IMR-90 (cell line): ENCODE measurements around the gene SSX2IP. TPM values are rescaled to one million over a fixed set of nuclear protein-coding genes. Genes with fewer than 3 reads are reported as not detected.

ENCODE experiments used
- ATAC-seq: fragments of 200-7000 bp; cut with Tn5 transposase; 2 replicates; pipeline ENCODE4 v1.9.1; 2020; ENCODE audit warnings: low read depth, mild to moderate bottlenecking, moderate library complexity
- BruUV-seq: library from RNA; stranded (reverse); fragments of 400-500 nt; replicated peaks from 2 replicates; lab custom pipeline; 2021; lab: Mats Ljungman, UMichigan
- CTCF ChIA-PET: fragments of 300-600 bp; formaldehyde crosslinking; extraction: SDS; loops from one replicate; lab custom pipeline; 2021; ENCODE audit warnings: antibody characterized with exemption; lab: Yijun Ruan, JAX
- POLR2A ChIA-PET: fragments of 300-600 bp; sonication (Branson Sonifier 250); formaldehyde crosslinking; loops from one replicate; lab custom pipeline; 2022; ENCODE audit warnings: antibody characterized with exemption; ENCODE audit not compliant: unreplicated experiment; lab: Charles Lee
- DNase-seq: peaks from one replicate; pipeline ENCODE4 v3.0.0; 2013
- H2AFZ ChIP-seq: replicated peaks from 2 replicates; pipeline ENCODE3; 2013; ENCODE audit warnings: low read length, mild to moderate bottlenecking; ENCODE audit not compliant: poor library complexity
- H2AK5ac ChIP-seq: 2 replicates; pipeline ENCODE4 v1.6.1; 2013; ENCODE audit warnings: low read depth, low read length, inconsistent platforms
- H2AK9ac ChIP-seq: replicated peaks from 2 replicates; pipeline ENCODE3; 2013; ENCODE audit warnings: mild to moderate bottlenecking, low read depth, low read length, moderate library complexity; ENCODE audit not compliant: poor library complexity
- H2BK120ac ChIP-seq: 2 replicates; pipeline ENCODE4 v1.6.1; 2013; ENCODE audit warnings: low read depth, low read length, inconsistent platforms
- H2BK15ac ChIP-seq: 3 replicates; pipeline ENCODE4 v1.6.1; 2013; ENCODE audit warnings: low read depth, low read length, inconsistent platforms
- H2BK20ac ChIP-seq: 2 replicates; pipeline ENCODE4 v1.6.1; 2013; ENCODE audit warnings: low read depth, mild to moderate bottlenecking, inconsistent platforms, low read length, moderate library complexity
- H2BK5ac ChIP-seq: 2 replicates; pipeline ENCODE4 v1.6.1; 2013; ENCODE audit warnings: mild to moderate bottlenecking, low read depth, low read length, inconsistent platforms; ENCODE audit not compliant: poor library complexity, severe bottlenecking
- H3K14ac ChIP-seq: replicated peaks from 2 replicates; pipeline ENCODE4 v1.6.1; 2013; ENCODE audit warnings: low read depth, low read length, inconsistent platforms
- H3K18ac ChIP-seq: 2 replicates; pipeline ENCODE4 v1.6.1; 2013; ENCODE audit warnings: low read depth, low read length, control low read depth
- H3K23ac ChIP-seq: 2 replicates; pipeline ENCODE4 v1.6.1; 2013; ENCODE audit warnings: low read depth, low read length, inconsistent platforms
- H3K27ac ChIP-seq: 2 replicates; pipeline ENCODE4 v1.5.1; 2013; ENCODE audit warnings: mild to moderate bottlenecking, control low read depth, low read length; ENCODE audit not compliant: insufficient read depth
- H3K27me3 ChIP-seq: 2 replicates; pipeline ENCODE4 v1.6.1; 2013; ENCODE audit warnings: low read length; ENCODE audit not compliant: control insufficient read depth, insufficient read depth
- H3K36me3 ChIP-seq: 2 replicates; pipeline ENCODE4 v1.6.1; 2013; ENCODE audit warnings: low read length, mixed read lengths; ENCODE audit not compliant: control insufficient read depth, insufficient read depth
- H3K4ac ChIP-seq: 2 replicates; pipeline ENCODE4 v1.6.1; 2013; ENCODE audit warnings: low read depth, low read length, inconsistent platforms
- H3K4me1 ChIP-seq: 2 replicates; pipeline ENCODE4 v1.6.1; 2013; ENCODE audit warnings: low read length, mixed read lengths; ENCODE audit not compliant: control insufficient read depth, insufficient read depth
- H3K4me2 ChIP-seq: 2 replicates; pipeline ENCODE4 v1.6.1; 2013; ENCODE audit warnings: low read depth, mild to moderate bottlenecking, control low read depth, low read length, moderate library complexity
- H3K4me3 ChIP-seq: 2 replicates; pipeline ENCODE4 v1.5.1; 2013; ENCODE audit warnings: low read depth, mild to moderate bottlenecking, control low read depth, low read length, moderate library complexity; ENCODE audit not compliant: insufficient read depth
- H3K56ac ChIP-seq: 2 replicates; pipeline ENCODE4 v1.6.1; 2013; ENCODE audit warnings: low read length, inconsistent platforms; ENCODE audit not compliant: insufficient read depth; ENCODE audit errors: extremely low read depth
- H3K79me1 ChIP-seq, 2 experiments: 2 replicates each; pipeline ENCODE4 v1.6.1; 2013; ENCODE audit warnings: low read length in 2 of 2, inconsistent platforms in 1 of 2, low read depth in 1 of 2
- H3K9ac ChIP-seq: 2 replicates; pipeline ENCODE4 v1.6.1; 2013; ENCODE audit warnings: low read depth, low read length, control low read depth
- H3K9me1 ChIP-seq: 2 replicates; pipeline ENCODE4 v1.6.1; 2013; ENCODE audit warnings: low read length, inconsistent platforms; ENCODE audit not compliant: insufficient read depth
- H3K9me3 ChIP-seq: 2 replicates; pipeline ENCODE4 v1.6.1; 2013; ENCODE audit warnings: low read length; ENCODE audit not compliant: control insufficient read depth, insufficient read depth
- H4K20me1 ChIP-seq: 2 replicates; pipeline ENCODE4 v1.6.1; 2013; ENCODE audit warnings: low read length, inconsistent platforms; ENCODE audit not compliant: insufficient read depth
- H4K5ac ChIP-seq: 2 replicates; pipeline ENCODE4 v1.6.1; 2013; ENCODE audit warnings: mild to moderate bottlenecking, low read depth, low read length, control low read depth
- H4K8ac ChIP-seq, 2 experiments: 2 replicates each; pipeline ENCODE4 v1.6.1; 2013; ENCODE audit warnings: low read depth in 2 of 2, low read length in 2 of 2, control low read depth in 1 of 2, inconsistent platforms in 1 of 2
- H4K91ac ChIP-seq: 2 replicates; pipeline ENCODE4 v1.6.1; 2013; ENCODE audit warnings: low read depth, low read length, inconsistent platforms; ENCODE audit not compliant: insufficient read depth
- BHLHE40 ChIP-seq: fragments of 150-350 bp; IDR thresholded peaks from 2 replicates; pipeline ENCODE4 v1.6.1; 2016; ENCODE audit warnings: mild to moderate bottlenecking, low read depth, low read length
- CEBPB ChIP-seq: IDR thresholded peaks from 2 replicates; pipeline ENCODE4 v1.6.1; 2012; ENCODE audit warnings: low read depth, low read length, improper control_type of control experiment
- CHD1 ChIP-seq: IDR thresholded peaks from 2 replicates; pipeline ENCODE4 v1.6.1; 2012; ENCODE audit warnings: low read depth, low read length, improper control_type of control experiment
- FOS ChIP-seq: fragments of 150-350 bp; IDR thresholded peaks from 2 replicates; pipeline ENCODE4 v1.6.1; 2016; ENCODE audit warnings: low read depth, low read length
- MAZ ChIP-seq: IDR thresholded peaks from 2 replicates; pipeline ENCODE4 v1.6.1; 2012; ENCODE audit warnings: low read depth, mild to moderate bottlenecking, low read length, improper control_type of control experiment, moderate library complexity, borderline replicate concordance
- MXI1 ChIP-seq: IDR thresholded peaks from 2 replicates; pipeline ENCODE4 v1.6.1; 2012; ENCODE audit warnings: low read depth, mild to moderate bottlenecking, low read length, moderate library complexity, borderline replicate concordance
- NFE2L2 ChIP-seq: fragments of 150-350 bp; IDR thresholded peaks from 2 replicates; pipeline ENCODE4 v1.6.1; 2016; ENCODE audit warnings: low read depth, mild to moderate bottlenecking, low read length
- POLR2A ChIP-seq: IDR thresholded peaks from 2 replicates; pipeline ENCODE4 v1.6.1; 2012; ENCODE audit warnings: mild to moderate bottlenecking, low read depth, low read length
- RAD21 ChIP-seq: IDR thresholded peaks from 2 replicates; pipeline ENCODE4 v1.6.1; 2012; ENCODE audit warnings: low read length, improper control_type of control experiment
- RCOR1 ChIP-seq: IDR thresholded peaks from 2 replicates; pipeline ENCODE4 v1.6.1; 2012; ENCODE audit warnings: mild to moderate bottlenecking, low read length, improper control_type of control experiment; ENCODE audit not compliant: insufficient replicate concordance
- RFX5 ChIP-seq: IDR thresholded peaks from 2 replicates; pipeline ENCODE4 v1.8.0; 2012; ENCODE audit warnings: low read depth, mild to moderate bottlenecking, low read length, moderate library complexity
- SMC3 ChIP-seq: fragments of 150-350 bp; IDR thresholded peaks from 2 replicates; pipeline ENCODE4 v1.6.1; 2016; ENCODE audit warnings: low read depth, mild to moderate bottlenecking, antibody characterized with exemption, low read length, moderate library complexity
- WGBS, 2 experiments: methylation state at CpG; one replicate each; pipeline versions ENCODE4 v1.1.5 to v1.1.7; 2013; ENCODE audit warnings: missing lambda C conversion rate in 2 of 2; ENCODE audit not compliant: insufficient read length in 1 of 2; ENCODE audit errors: extremely low coverage in 2 of 2; 5-methylcytosine and 5-hydroxymethylcytosine counted together
- dilution Hi-C: fragments of 300-500 bp; cut with HindIII; formaldehyde crosslinking; loops from one replicate; pipeline ENCODE4 v1.14.3; 2018; ENCODE audit warnings: low sequenced_read_pairs; ENCODE audit not compliant: unreplicated experiment
- in situ Hi-C: fragments of 300-500 bp; cut with MboI; formaldehyde crosslinking; loops from 3 replicates; pipeline ENCODE4 v1.14.3; 2019; ENCODE audit warnings: low sequenced_read_pairs, inconsistent platforms, mixed read lengths
- intact Hi-C: fragments of 100-400 bp; cut with micrococcal nuclease; formaldehyde crosslinking; loops from 2 replicates; pipeline ENCODE4 v1.10.0; 2022
- polyA plus RNA-seq, 3 experiments: library from polyadenylated mRNA; depleted of rRNA; stranded (reverse); fragments of >200 nt; gene quantifications; 2 replicates each; pipeline ENCODE4 v1.2.3, GENCODE V29; 2012; ENCODE audit warnings: low replicate concordance in 1 of 3
- total RNA-seq: library from RNA; depleted of rRNA; stranded (reverse); fragments of >200 nt; gene quantifications from 2 replicates; pipeline ENCODE4 v1.2.3, GENCODE V29; 2012
- TF ChIP-seq, protein P1 (sequence below): conservative IDR thresholded peaks from 2 replicates; pipeline ENCODE4 v1.5.1; 2012; ENCODE audit warnings: mild to moderate bottlenecking, low read depth, low read length, improper control_type of control experiment
- TF ChIP-seq, protein P2 (sequence below): fragments of 150-350 bp; IDR thresholded peaks from 2 replicates; pipeline ENCODE4 v1.6.1; 2016; ENCODE audit warnings: low read depth, mild to moderate bottlenecking, low read length, moderate library complexity, borderline replicate concordance
- TF ChIP-seq, protein P3 (sequence below): fragments of 150-350 bp; IDR thresholded peaks from 2 replicates; pipeline ENCODE4 v1.6.1; 2017; ENCODE audit warnings: mild to moderate bottlenecking, antibody characterized with exemption, low read length, low read depth

The SSX2IP gene
- total and polyA plus RNA-seq, 2 of the 4 experiments (the other 2 are of a cell fraction) = 7.7 to 13.4 TPM

DNA sequence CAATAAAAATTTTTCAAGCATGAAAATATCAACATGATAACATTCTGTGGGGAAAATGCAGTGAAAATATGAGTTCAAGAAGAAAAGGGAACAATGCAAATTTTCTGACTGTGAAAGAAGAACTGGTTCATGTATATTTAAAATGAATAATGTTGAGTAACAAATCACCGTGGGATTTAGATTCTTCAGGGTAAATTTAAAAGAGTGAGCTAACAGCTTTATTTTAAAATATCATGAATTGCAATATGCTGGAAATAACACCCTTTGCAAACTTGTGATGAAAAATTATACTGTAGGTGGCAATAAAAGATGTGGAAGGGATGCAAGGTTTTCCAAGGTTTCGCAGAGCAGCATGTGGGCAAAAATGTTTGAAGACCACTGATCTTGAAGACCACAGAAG lies 13.2 kb upstream of the SSX2IP start:
- Histone ChIP-seq H3K18ac (no peak overlapping the region), H2BK5ac (no peak overlapping the region), H2BK120ac (no peak overlapping the region), H2BK20ac (no peak overlapping the region), H3K14ac (no peak overlapping the region), H3K4me1 (peaks cover 10% of the 10 kb centered on the region), H2AK9ac (no peak overlapping the region), H3K9me1 (peaks cover 2% of the 10 kb centered on the region; the same call in 1 of the 2 replicates), H3K4me2 (no peak overlapping the region), H3K36me3 (no peaks in the 10 kb centered on the region), H4K8ac (no peak overlapping the region), H2AK5ac (no peak overlapping the region), H2AFZ (no peak overlapping the region), H3K27me3 (no peaks in the 10 kb centered on the region), H3K56ac (no peak overlapping the region), H4K5ac (no peak overlapping the region), H3K4me3 (no peak overlapping the region), H3K23ac (no peak overlapping the region), H3K9ac (no peak overlapping the region), H3K4ac (no peak overlapping the region), H4K20me1 (no peaks in the 10 kb centered on the region), H3K27ac (no peak overlapping the region), H4K91ac (no peak overlapping the region), H3K9me3 (no peaks in the 10 kb centered on the region), H2BK15ac (no peak overlapping the region), H3K79me1 (no peaks in the 10 kb centered on the region)
- intact Hi-C loops (no loop called here), dilution Hi-C loops (no loop called here), in situ Hi-C loops (no loop called here)
- ATAC-seq (no peak), DNase-seq (no peak)
- ChIA-PET POLR2A (no interaction called here), CTCF (no interaction called here)
- TF ChIP-seq MXI1 = no peak
- TF ChIP-seq, protein P1, sequence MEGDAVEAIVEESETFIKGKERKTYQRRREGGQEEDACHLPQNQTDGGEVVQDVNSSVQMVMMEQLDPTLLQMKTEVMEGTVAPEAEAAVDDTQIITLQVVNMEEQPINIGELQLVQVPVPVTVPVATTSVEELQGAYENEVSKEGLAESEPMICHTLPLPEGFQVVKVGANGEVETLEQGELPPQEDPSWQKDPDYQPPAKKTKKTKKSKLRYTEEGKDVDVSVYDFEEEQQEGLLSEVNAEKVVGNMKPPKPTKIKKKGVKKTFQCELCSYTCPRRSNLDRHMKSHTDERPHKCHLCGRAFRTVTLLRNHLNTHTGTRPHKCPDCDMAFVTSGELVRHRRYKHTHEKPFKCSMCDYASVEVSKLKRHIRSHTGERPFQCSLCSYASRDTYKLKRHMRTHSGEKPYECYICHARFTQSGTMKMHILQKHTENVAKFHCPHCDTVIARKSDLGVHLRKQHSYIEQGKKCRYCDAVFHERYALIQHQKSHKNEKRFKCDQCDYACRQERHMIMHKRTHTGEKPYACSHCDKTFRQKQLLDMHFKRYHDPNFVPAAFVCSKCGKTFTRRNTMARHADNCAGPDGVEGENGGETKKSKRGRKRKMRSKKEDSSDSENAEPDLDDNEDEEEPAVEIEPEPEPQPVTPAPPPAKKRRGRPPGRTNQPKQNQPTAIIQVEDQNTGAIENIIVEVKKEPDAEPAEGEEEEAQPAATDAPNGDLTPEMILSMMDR = no peak
- TF ChIP-seq MAZ = no peak
- TF ChIP-seq SMC3 = no peak
- no peak for TF ChIP-seq CEBPB
- TF ChIP-seq RAD21 = no peak
- no peak for TF ChIP-seq RFX5
- no peak for TF ChIP-seq POLR2A
- TF ChIP-seq, protein P2, sequence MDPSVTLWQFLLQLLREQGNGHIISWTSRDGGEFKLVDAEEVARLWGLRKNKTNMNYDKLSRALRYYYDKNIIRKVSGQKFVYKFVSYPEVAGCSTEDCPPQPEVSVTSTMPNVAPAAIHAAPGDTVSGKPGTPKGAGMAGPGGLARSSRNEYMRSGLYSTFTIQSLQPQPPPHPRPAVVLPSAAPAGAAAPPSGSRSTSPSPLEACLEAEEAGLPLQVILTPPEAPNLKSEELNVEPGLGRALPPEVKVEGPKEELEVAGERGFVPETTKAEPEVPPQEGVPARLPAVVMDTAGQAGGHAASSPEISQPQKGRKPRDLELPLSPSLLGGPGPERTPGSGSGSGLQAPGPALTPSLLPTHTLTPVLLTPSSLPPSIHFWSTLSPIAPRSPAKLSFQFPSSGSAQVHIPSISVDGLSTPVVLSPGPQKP = no peak
- TF ChIP-seq, protein P3, sequence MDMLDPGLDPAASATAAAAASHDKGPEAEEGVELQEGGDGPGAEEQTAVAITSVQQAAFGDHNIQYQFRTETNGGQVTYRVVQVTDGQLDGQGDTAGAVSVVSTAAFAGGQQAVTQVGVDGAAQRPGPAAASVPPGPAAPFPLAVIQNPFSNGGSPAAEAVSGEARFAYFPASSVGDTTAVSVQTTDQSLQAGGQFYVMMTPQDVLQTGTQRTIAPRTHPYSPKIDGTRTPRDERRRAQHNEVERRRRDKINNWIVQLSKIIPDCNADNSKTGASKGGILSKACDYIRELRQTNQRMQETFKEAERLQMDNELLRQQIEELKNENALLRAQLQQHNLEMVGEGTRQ = no peak
- TF ChIP-seq BHLHE40 = no peak
- TF ChIP-seq FOS = no peak
- TF ChIP-seq NFE2L2 = no peak
- TF ChIP-seq CHD1 = no peak
- TF ChIP-seq RCOR1 = no peak
- WGBS, 2 experiments = no CpG with 5 or more reads among the region's 2 CpGs
- no TSS peak for BruUV-seq
